ENCODE results near the gene THOP1. TPM values are rescaled to one million over a fixed set of nuclear protein-coding genes. Genes with fewer than 3 reads are reported as not detected.

THOP1 gene
- total RNA-seq, 1 experiment from 2014 or later: 287 TPM

DNA sequence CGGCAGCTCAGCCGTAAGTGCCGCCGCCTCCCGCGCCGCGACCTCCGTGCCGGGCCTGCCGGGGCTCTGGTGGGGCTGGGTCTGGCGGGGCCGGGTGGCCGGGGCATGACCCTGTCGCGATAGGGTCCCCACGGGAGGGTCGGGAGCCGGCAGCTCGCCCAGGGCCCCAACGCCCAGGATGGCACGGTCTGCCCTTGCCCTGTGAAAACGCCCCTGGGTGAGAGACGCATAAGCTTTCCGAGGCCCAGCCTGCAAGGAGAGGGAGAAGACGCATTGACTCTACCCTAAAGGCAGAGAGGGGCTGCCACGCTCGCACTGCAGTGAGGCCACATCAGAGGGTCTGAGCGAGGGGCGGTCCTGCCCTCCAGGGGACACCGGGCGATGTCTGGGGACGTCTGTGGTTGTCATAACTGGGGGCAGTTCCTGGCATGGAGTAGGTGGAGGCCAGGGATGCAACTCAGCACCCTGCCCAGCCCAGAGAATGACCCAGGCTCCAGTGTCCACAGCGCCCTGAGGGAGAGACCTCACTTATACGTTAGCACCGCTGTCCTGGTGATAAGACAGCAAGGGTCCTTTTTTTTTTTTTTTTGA is 34.9 kb downstream of the THOP1 start:
- Histone ChIP-seq H3K36me3 (replicated peaks; ENCODE audit: control insufficient read depth, insufficient read depth, low read length) (no peaks in the 10 kb centered on the region), H3K4me3 (ENCODE audit: insufficient read depth, low read depth, low read length) (peak overlapping the region; percentile 72), H3K27me3 (ENCODE audit: control insufficient read depth, insufficient read depth, low read length) (no peaks in the 10 kb centered on the region)
- DNase-seq: no peak

DNA sequence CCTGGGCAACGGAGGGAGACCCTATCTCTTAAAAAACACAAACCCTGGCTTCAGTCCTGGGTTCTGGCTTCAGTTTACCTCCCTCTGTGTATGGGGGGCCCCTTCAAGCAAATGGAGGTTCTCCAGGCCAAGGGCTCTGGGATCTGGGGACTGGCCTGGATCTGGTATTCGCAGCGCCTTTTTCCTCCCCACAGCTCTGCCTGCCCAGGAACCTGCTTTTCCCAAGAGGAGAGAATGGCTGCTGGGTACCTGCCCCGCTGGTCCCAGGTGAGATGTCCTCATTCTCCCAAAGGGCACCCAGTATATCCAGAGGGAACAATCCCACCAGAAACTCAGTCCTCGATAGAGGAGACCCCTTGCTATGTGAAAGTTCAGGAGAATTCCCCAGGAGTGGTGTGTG is 37.5 kb downstream of the THOP1 start:
- no peak overlapping the region for H3K4me3 ChIP-seq (ENCODE audit: insufficient read depth, low read depth, low read length)
- peak; percentile 8 for DNase-seq
- no peaks in the 10 kb centered on the region for H3K27me3 ChIP-seq (ENCODE audit: control insufficient read depth, insufficient read depth, low read length)
- H3K36me3 ChIP-seq (replicated peaks; ENCODE audit: control insufficient read depth, insufficient read depth, low read length): no peaks in the 10 kb centered on the region; the same call in 1 of the 2 replicates

GRCh38 chr19:2823646-2824045 is 38.3 kb downstream of the THOP1 start:
- Histone ChIP-seq H3K4me3 (ENCODE audit: insufficient read depth, low read depth, low read length) (no peak overlapping the region), H3K36me3 (replicated peaks; ENCODE audit: control insufficient read depth, insufficient read depth, low read length) (peaks cover 3% of the 10 kb centered on the region), H3K27me3 (ENCODE audit: control insufficient read depth, insufficient read depth, low read length) (no peaks in the 10 kb centered on the region)
- DNase-seq: peak; percentile 5

GRCh38 chr19:2824129-2824528 is 38.8 kb downstream of the THOP1 start:
- Histone ChIP-seq H3K36me3 (replicated peaks; ENCODE audit: control insufficient read depth, insufficient read depth, low read length) (peaks cover 3% of the 10 kb centered on the region), H3K27me3 (ENCODE audit: control insufficient read depth, insufficient read depth, low read length) (no peaks in the 10 kb centered on the region), H3K4me3 (ENCODE audit: insufficient read depth, low read depth, low read length) (no peak overlapping the region)
- peak; percentile 11 for DNase-seq

GRCh38 chr19:2827022-2827421 is 41.7 kb downstream of the THOP1 start:
- no peak for DNase-seq
- H3K4me3 ChIP-seq (ENCODE audit: insufficient read depth, low read depth, low read length): no peak overlapping the region
- H3K36me3 ChIP-seq (replicated peaks; ENCODE audit: control insufficient read depth, insufficient read depth, low read length): peaks cover 3% of the 10 kb centered on the region
- H3K27me3 ChIP-seq (ENCODE audit: control insufficient read depth, insufficient read depth, low read length): no peaks in the 10 kb centered on the region

GRCh38 chr19:2827840-2828489 is 42.7 kb downstream of the THOP1 start:
- Histone ChIP-seq H3K4me3 (ENCODE audit: insufficient read depth, low read depth, low read length) (no peak overlapping the region), H3K27me3 (ENCODE audit: control insufficient read depth, insufficient read depth, low read length) (no peaks in the 10 kb centered on the region), H3K36me3 (replicated peaks; ENCODE audit: control insufficient read depth, insufficient read depth, low read length) (peaks cover 9% of the 10 kb centered on the region)
- no peak for DNase-seq

- no peaks in the 10 kb centered on the region for H3K27me3 ChIP-seq (ENCODE audit: control insufficient read depth, insufficient read depth, low read length)
- H3K4me3 ChIP-seq (ENCODE audit: insufficient read depth, low read depth, low read length): no peak overlapping the region
- H3K36me3 ChIP-seq (replicated peaks; ENCODE audit: control insufficient read depth, insufficient read depth, low read length): peaks cover 18% of the 10 kb centered on the region
- no peak for DNase-seq
Measured at GRCh38 chr19:2834294-2834871, 49.1 kb downstream of the THOP1 start.

DNA sequence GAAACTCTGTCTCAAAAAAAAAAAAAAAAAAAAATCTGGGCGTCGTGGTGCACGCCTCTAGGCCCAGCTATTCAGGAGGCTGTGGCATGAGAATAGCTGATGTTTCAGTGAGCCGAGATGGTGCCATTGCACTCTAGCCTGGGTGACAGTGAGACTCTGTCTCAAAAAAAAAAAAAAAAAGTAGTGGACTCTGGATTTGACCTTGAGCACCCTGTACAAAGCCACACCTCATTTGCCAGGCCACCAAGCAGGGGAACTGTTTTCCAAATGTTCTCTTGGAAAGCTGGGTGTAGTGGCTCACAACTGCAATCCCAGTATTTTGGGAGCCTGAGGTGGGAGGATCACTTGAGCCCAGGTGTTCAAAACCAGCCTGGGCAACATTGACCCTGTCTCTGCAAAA is 52.1 kb downstream of the THOP1 start:
- Histone ChIP-seq H3K27me3 (ENCODE audit: control insufficient read depth, insufficient read depth, low read length) (peaks cover 3% of the 10 kb centered on the region; the same call in 1 of the 2 replicates), H3K36me3 (replicated peaks; ENCODE audit: control insufficient read depth, insufficient read depth, low read length) (peaks cover 16% of the 10 kb centered on the region), H3K4me3 (ENCODE audit: insufficient read depth, low read depth, low read length) (no peak overlapping the region)
- no peak for DNase-seq

- Histone ChIP-seq H3K36me3 (replicated peaks; ENCODE audit: control insufficient read depth, insufficient read depth, low read length) (no peaks in the 10 kb centered on the region), H3K4me3 (ENCODE audit: insufficient read depth, low read depth, low read length) (peak within 1 kb of the TSS; percentile 75), H3K27me3 (ENCODE audit: control insufficient read depth, insufficient read depth, low read length) (peaks cover 3% of the 10 kb centered on the region; the same call in 1 of the 2 replicates)
- DNase-seq: peak; percentile 99
Measured at GRCh38 chr19:2840794-2841791, 55.8 kb downstream of the THOP1 start, which contains the start of gene ZNF555. TSS of gene ZNF555 (plus strand) at chr19:2841475. CDS start at chr19:2841573, 98 bp downstream.

GRCh38 chr19:2841855-2842574 is 56.7 kb downstream of the THOP1 start:
- no peaks in the 10 kb centered on the region for H3K36me3 ChIP-seq (replicated peaks; ENCODE audit: control insufficient read depth, insufficient read depth, low read length)
- peak overlapping the region; percentile 60 for H3K4me3 ChIP-seq (ENCODE audit: insufficient read depth, low read depth, low read length)
- peaks cover 3% of the 10 kb centered on the region; the same call in 1 of the 2 replicates for H3K27me3 ChIP-seq (ENCODE audit: control insufficient read depth, insufficient read depth, low read length)
- DNase-seq: no peak

DNA sequence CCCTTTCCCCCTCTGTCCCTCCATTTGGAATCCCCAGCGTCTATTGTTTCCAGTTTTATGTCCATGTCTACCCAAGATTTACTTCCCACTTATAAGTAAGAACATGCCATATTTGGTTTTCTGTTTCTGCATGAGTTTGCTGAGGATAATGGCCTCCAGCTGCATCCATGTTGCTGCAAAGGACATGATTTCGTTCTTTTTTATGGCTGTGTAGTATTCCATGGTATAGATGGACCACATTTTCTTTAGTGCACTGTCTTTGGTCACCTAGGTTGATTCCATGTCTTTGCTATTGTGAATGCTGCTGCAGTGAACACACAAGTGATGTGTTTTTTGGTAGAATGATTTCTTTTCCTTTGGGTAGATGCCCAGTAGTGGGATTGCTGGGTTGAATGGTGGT is 59.8 kb downstream of the THOP1 start:
- no peak overlapping the region for H3K4me3 ChIP-seq (ENCODE audit: insufficient read depth, low read depth, low read length)
- DNase-seq: no peak
- no peaks in the 10 kb centered on the region for H3K36me3 ChIP-seq (replicated peaks; ENCODE audit: control insufficient read depth, insufficient read depth, low read length)
- peaks cover 3% of the 10 kb centered on the region; the same call in 1 of the 2 replicates for H3K27me3 ChIP-seq (ENCODE audit: control insufficient read depth, insufficient read depth, low read length)

DNA sequence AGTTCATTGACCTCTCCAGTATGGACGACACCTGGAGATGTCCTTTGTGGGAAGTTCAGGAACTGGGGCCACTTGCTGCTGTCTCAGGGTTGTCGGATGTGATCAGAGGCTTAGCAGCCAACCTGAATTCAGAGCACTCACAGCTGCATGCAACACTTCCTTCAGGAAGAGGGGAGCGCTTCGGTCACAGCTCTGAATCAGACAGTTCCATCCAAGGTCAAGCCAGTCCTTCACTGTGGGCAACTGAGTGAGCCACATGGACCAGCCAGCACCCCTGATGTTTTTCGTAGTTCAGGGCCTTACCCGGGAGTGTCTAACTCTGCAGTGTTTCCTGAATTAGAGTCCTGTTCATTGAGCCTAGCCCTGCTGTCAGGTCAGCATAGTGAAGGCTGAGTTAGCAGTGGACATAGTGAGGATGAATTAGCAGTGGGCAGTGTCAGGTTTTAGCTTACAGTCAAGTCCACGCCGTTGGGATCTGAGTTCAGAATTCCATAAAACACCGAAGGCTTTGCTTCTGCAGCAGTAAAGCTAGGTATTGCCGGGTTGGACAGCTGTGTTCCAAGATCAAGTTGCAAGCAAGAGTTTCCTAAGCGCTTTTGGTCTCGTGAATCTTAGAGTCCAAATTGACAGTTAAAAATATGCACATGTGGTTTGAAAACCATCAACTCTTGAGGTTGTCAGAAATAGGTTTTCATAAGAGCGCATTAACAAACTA is 61.0 kb downstream of the THOP1 start:
- no peak overlapping the region for H3K4me3 ChIP-seq (ENCODE audit: insufficient read depth, low read depth, low read length)
- H3K36me3 ChIP-seq (replicated peaks; ENCODE audit: control insufficient read depth, insufficient read depth, low read length): 0 out of 2 replicates have a peak, but pooled peaks cover 2% of the 10 kb centered on the region
- DNase-seq: no peak
- peaks cover 3% of the 10 kb centered on the region; the same call in 1 of the 2 replicates for H3K27me3 ChIP-seq (ENCODE audit: control insufficient read depth, insufficient read depth, low read length)

DNA sequence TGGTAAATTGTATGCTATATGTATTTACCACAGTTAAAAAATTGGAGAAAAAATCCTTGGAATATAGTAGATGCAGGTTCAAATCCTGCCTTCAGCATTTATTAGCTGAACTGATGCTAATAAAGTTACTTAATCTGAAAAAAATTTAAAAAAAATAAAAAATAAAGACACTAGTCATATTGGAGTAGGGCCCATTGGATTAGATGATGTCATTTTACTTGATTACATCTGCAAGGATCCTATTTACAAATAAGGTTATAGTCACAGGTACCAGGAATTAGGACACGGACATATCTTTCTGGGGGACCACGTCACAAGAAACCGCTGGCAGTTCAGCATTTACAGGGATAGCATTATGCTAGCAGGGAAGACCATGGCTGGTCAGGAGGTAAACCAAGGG is 62.2 kb downstream of the THOP1 start:
- no peak for DNase-seq
- H3K4me3 ChIP-seq (ENCODE audit: insufficient read depth, low read depth, low read length): no peak overlapping the region
- H3K36me3 ChIP-seq (replicated peaks; ENCODE audit: control insufficient read depth, insufficient read depth, low read length): peaks cover 10% of the 10 kb centered on the region
- no peaks in the 10 kb centered on the region for H3K27me3 ChIP-seq (ENCODE audit: control insufficient read depth, insufficient read depth, low read length)
